ENCODE data around the gene QRICH2. TPM values are rescaled to one million over a fixed set of nuclear protein-coding genes. Genes with fewer than 3 reads are reported as not detected.
"Not testable (repeated sequence)": the region's sequence is repeated elsewhere in the genome, so short reads cannot be mapped to it uniquely, and the experiment has no call there.

Gene QRICH2
- polyA plus RNA-seq, 1 donor: 8.9 TPM

DNA sequence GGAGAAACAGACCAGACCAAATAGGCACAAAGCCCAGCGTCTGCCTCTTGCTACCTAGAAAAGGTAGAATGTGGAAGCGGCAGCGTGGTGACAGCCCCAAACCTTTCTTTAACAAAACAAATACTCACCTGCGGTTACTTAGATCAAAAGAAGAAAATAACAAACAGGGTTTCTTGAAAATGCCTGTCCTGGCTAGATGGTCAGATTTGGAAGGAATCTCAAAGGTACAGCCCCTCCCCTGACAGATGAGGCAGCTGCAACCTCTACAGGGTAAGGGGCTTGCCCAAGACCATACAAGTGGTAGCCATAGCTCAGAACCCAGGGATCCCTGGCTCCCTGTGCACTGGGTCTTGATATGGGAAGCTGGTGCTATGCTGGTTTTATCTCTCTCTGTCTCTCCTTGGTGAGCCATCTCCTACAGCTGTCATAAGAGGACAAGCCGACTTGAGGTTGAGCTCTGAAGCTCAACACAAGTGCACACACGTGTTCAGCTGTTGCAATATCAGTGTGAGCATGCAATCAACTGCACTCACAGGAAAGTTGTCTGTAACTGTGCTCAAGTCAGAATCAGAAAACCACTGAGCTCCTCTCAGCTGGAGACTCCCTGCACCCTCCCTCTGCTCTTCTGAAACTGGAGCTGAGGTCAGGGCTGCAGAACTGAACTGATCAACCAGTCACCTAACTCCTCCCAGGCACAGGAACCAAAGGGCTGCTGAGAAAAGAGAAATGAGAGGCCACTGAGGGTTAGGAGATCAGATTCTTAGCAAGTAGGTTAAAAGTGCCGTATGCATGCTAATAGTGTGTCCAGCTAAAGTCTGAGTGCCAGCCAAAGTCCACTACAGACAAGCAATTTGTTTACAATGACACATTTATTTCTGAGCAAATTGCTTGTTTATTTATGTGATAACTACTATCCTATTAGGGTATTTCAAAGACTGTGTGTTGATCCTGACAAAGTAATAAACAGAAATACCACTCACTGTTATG lies 61.7 kb downstream of the QRICH2 start:
- no peak for DNase-seq

DNA sequence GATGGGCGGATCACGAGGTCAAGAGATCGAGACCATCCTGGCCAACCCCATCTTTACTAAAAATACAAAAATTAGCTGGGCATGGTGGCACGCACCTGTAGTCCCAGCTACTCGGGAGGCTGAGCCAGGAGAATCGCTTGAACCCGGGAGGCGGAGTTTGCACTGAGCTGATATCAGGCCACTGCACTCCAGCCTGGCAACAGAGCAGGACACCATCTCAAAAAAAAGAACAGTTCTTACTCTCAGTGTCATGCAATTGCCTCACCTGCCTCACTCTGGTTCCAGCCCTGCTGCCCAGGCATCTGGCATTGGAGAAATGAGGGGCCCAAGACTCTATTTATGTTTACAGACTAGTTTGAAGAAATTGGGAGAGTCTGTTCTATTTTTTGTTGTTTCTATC lies 63.4 kb downstream of the QRICH2 start:
- DNase-seq: not testable (repeated sequence)

- DNase-seq: no peak
Measured at GRCh38 chr17:76243826-76244679, 64.0 kb downstream of the QRICH2 start.

- no peak for DNase-seq
Measured at GRCh38 chr17:76241691-76242255, 66.3 kb downstream of the QRICH2 start.

DNA sequence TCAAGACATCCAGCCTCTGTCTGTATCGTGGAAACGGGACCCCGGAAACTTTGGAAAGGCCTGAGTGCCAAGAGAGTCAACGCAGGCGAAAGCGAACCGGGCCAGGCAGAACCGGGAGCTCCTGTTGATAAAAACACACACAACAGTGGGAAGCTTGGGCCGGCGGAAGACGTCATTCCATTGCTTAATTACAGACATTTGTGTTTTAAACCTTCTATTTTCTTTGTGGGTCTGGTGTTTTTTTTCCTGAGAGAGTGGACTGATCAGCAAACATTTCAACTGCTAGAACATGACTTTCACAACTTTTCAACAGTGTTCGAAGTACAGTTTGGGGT lies 66.9 kb downstream of the QRICH2 start:
- DNase-seq: no peak

- no peak for DNase-seq
Measured at GRCh38 chr17:76240461-76241203, 67.4 kb downstream of the QRICH2 start, which contains the start of gene RNF157. Gene RNF157 (minus strand): TSS chr17:76240493. CDS start chr17:76240240, 253 bp downstream.

- DNase-seq: no peak
Measured at GRCh38 chr17:76239538-76240274, 68.4 kb downstream of the QRICH2 start.

DNA sequence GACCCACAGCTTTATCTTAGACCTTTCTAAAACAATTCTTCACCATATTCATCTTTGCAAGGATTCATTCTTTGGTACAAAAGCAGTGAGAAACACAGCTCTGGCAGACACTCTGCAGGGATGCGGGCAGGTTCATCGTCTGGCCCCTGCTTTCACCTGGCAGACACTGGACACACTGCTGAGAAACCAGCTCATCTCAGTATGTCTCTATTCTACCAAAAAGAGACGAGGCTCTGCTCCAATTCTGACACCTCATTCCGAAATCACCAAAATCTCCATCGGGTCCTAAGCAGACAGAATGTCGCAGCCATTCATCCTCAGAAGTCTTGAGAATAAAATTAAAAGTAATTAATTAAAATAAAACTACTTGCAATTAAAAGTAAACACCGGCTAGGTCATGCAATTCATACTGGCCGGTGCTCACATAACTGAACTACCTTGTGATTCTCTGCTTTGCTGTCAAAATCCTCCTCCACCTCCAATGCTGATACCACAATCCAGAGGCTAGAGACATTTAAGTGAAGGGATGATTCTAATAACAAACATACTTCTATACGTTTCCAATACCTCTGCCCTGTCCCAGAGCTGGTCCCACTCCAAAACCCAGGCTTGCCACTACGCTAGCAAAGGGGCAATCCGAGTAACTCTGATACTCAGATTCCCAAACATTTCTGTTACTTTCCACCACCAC lies 69.1 kb downstream of the QRICH2 start:
- DNase-seq: no peak

DNA sequence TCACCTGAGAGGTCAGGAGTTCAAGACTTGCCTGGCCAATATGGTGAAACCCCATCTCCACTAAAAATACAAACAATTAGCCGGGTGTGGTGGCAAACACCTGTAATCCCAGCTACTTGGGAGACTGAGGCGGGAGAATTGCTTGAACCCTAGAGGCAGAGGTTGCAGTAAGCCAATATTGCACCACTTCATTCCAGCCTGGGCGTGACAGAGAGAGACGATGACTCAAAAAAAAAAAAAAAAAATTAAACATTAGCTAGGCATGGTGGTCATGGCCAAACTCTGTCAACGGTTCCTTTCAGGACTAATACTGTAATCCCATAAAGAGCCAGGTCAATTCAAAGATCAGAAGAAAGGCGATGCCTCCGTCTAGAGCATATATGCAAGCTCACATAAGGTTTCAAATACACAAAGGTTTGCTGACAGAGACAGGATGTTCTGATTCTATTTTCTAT lies 70.2 kb downstream of the QRICH2 start:
- DNase-seq: no peak

DNA sequence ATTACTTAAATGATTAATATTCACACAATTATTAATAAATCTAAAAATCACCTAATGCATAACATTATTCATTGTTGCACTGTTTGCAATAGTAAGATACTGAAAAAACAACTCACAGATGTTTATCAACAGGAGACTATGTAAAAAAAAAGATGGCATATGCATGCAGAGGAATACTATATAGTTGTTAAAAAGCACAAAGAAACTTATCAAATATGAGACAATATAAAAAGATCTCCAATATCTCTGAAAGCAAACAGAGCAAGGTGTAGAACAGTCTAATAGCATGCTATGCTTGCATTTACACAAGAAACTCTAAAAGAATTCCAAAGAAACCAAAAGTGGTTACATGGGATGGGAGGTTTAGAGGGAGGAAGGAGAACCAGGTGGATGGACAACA lies 71.5 kb downstream of the QRICH2 start:
- DNase-seq: no peak

GRCh38 chr17:76235883-76236282 lies 72.2 kb downstream of the QRICH2 start:
- DNase-seq: no peak

- DNase-seq: no peak
Measured at GRCh38 chr17:76234354-76234679, 73.8 kb downstream of the QRICH2 start.

DNA sequence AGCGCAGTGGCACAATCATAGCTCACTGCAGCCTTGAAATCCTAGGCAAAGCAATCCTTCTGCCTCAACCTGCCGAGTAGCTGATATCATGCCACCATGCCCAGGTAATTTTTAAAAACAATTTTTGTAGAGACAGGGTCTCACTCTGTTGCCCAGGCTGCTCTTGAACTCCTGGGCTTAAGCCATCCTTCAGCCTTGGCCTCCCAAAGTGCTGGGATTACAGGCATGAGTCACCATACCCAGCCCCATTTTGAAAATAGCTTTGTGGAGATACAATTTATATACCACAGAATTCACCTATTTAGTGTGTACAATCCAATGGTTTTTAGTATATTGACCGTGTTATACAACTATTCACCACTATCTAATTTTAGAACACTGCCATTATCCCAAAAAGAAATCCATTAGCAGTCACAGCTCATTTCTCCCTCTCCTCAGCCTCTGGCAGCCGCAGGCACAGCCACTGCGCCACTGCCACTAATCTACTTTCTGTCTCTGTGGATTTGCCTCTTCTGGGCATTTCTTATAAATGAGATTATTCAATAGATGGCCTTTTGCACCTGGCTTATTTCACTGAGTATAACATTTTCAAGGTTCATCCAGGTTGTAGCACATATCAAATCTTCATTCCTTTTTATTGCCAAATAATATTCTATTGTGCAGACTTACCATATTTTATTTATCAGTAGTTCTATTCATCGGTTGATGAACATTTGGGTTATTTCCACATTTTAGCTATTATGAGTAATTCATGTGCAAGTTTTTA lies 74.3 kb downstream of the QRICH2 start:
- no peak for DNase-seq

DNA sequence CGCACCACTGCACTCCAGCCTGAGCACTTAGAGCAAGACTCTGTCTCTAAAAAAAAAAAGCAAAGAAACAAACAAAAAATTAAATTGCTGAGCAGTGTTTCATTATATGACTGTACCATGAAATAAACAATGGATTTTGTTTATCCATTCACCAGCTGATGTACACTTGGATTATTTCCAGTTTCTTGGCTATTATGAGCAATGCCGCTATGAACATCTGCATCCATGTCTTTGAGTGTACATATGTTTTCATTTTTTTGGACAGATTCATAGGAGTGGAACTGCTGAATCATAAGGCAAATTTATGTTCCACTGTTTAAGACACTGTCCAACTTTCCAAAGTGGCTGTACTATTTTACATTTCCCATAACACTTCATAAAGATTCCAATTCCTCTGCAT lies 75.7 kb downstream of the QRICH2 start:
- DNase-seq: no peak

DNA sequence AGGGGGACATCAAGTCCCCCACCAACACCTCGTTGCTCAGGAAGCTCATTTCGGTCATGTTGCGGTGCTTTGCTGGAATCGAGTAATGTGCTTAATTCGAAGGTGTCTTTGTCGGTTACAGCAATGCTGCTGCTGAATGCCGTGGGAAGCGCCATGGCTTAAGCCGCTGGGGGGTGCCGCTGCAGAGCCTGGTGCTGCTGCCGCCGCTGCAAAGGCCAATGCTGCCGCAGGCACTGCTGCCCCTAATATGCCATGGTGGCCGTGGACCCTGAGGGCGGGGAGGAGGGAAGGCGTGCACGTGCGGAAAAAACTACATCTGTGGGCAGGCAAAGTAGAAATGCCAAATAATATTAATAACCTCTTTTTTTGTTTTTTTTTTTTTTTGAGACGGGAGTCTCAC lies 81.3 kb downstream of the QRICH2 start:
- DNase-seq: not testable (repeated sequence)

DNA sequence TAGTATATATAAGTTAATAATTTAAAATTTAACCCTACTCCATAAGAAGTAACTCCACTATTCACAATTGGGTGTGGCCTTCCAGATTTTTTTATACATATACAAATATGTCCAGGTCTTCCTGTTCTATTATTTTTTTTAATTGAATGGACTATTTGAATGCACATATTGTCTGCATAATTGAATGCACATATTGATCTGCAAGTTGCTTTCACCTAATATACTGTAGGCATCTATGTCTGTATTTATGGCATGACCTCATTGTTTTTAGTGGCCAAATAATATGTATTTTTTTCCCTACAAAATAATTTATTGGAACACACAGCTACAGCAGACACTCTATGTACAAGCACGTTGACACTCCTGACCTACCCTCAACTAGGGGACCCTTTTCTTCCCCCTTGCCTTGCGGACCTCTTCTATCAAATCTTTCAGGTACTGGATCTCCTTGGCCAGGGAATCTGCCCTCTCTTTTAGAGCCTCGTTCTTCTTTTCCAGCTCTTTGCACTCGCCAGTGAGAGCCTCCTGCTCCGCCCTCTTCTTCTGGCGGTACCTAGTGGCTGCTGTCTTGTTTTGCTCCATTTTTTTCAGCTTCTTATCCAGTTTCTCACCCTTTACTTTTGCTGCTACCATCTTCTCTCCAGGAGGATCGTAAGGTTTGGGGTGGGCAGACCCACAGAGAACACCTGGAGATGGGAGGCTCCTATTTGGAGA lies 82.5 kb downstream of the QRICH2 start:
- not testable (repeated sequence) for DNase-seq

Measured in left kidney (tissue), 2 donors.